ENCODE measurements around the gene TMEM192. TPM values are rescaled to one million over a fixed set of nuclear protein-coding genes. Genes with fewer than 3 reads are reported as not detected.
"Not testable (repeated sequence)": the region's sequence is repeated elsewhere in the genome, so short reads cannot be mapped to it uniquely, and the experiment has no call there.

Gene TMEM192
- total RNA-seq, 4 donors from 2014 or later, result 2.0 to 25.4 (median 9.3) TPM

GRCh38 chr4:165079476-165079875 is 33.2 kb downstream of the TMEM192 start:
- intact Hi-C loops (cut with DNase I; ENCODE audit: low total_unique reads), result no loop called here
- no peak for DNase-seq
- no peaks in the 10 kb centered on the region for H3K27me3 ChIP-seq
- H3K36me3 ChIP-seq, result no peaks in the 10 kb centered on the region
- no peak overlapping the region for H3K4me3 ChIP-seq
- no peaks in the 10 kb centered on the region for H3K9me3 ChIP-seq
- H3K27ac ChIP-seq, result no peak overlapping the region
- H3K4me1 ChIP-seq, result no peaks in the 10 kb centered on the region
- no peak for TF ChIP-seq POLR2A (IDR thresholded peaks at IDR 0.05)
- TF ChIP-seq CTCF (IDR thresholded peaks at IDR 0.05), result no peak

GRCh38 chr4:165077034-165077578 is 35.6 kb downstream of the TMEM192 start:
- H3K4me3 ChIP-seq, result no peak overlapping the region
- no peak for DNase-seq
- no peaks in the 10 kb centered on the region for H3K27me3 ChIP-seq
- no peaks in the 10 kb centered on the region for H3K9me3 ChIP-seq
- H3K4me1 ChIP-seq, result no peaks in the 10 kb centered on the region
- no peaks in the 10 kb centered on the region for H3K36me3 ChIP-seq
- no peak for TF ChIP-seq CTCF (IDR thresholded peaks at IDR 0.05)
- TF ChIP-seq POLR2A (IDR thresholded peaks at IDR 0.05), result no peak
- H3K27ac ChIP-seq, result no peak overlapping the region
- intact Hi-C loops (cut with DNase I; ENCODE audit: low total_unique reads), result no loop called here

- H3K36me3 ChIP-seq; H3K27me3 ChIP-seq; H3K9me3 ChIP-seq; H3K4me3 ChIP-seq; H3K27ac ChIP-seq; intact Hi-C loops (cut with DNase I; ENCODE audit: low total_unique reads); H3K4me1 ChIP-seq; DNase-seq: not testable (repeated sequence)
Measured at GRCh38 chr4:165073346-165073745, 39.3 kb downstream of the TMEM192 start.

GRCh38 chr4:165070560-165070959 is 42.1 kb downstream of the TMEM192 start:
- DNase-seq, result no peak
- H3K27me3 ChIP-seq, result no peaks in the 10 kb centered on the region
- intact Hi-C loops (cut with DNase I; ENCODE audit: low total_unique reads), result no loop called here
- H3K4me1 ChIP-seq, result no peaks in the 10 kb centered on the region
- no peak overlapping the region for H3K4me3 ChIP-seq
- no peak overlapping the region for H3K27ac ChIP-seq
- no peaks in the 10 kb centered on the region for H3K9me3 ChIP-seq
- TF ChIP-seq POLR2A (IDR thresholded peaks at IDR 0.05) (no peak), CTCF (IDR thresholded peaks at IDR 0.05) (no peak)
- no peaks in the 10 kb centered on the region for H3K36me3 ChIP-seq

GRCh38 chr4:165060938-165061337 is 51.7 kb downstream of the TMEM192 start:
- TF ChIP-seq POLR2A (IDR thresholded peaks at IDR 0.05) (no peak), CTCF (IDR thresholded peaks at IDR 0.05) (no peak)
- Histone ChIP-seq H3K27me3 (no peaks in the 10 kb centered on the region), H3K4me1 (no peaks in the 10 kb centered on the region), H3K9me3 (no peaks in the 10 kb centered on the region), H3K27ac (no peak overlapping the region), H3K4me3 (no peak overlapping the region), H3K36me3 (no peaks in the 10 kb centered on the region)
- intact Hi-C loops (cut with DNase I; ENCODE audit: low total_unique reads), result no loop called here
- no peak for DNase-seq

- no peak overlapping the region for H3K27ac ChIP-seq
- DNase-seq, result no peak
- H3K4me3 ChIP-seq, result no peak overlapping the region
- intact Hi-C loops (cut with DNase I; ENCODE audit: low total_unique reads), result no loop called here
- no peaks in the 10 kb centered on the region for H3K27me3 ChIP-seq
- no peaks in the 10 kb centered on the region for H3K36me3 ChIP-seq
- no peaks in the 10 kb centered on the region for H3K4me1 ChIP-seq
- no peaks in the 10 kb centered on the region for H3K9me3 ChIP-seq
- TF ChIP-seq POLR2A (IDR thresholded peaks at IDR 0.05), result no peak
- TF ChIP-seq CTCF (IDR thresholded peaks at IDR 0.05), result no peak
Measured at GRCh38 chr4:165059386-165059785, 53.3 kb downstream of the TMEM192 start.

All from uterus (tissue), 4 donors.